ENCODE data around the gene CDK15.

Gene CDK15

DNA sequence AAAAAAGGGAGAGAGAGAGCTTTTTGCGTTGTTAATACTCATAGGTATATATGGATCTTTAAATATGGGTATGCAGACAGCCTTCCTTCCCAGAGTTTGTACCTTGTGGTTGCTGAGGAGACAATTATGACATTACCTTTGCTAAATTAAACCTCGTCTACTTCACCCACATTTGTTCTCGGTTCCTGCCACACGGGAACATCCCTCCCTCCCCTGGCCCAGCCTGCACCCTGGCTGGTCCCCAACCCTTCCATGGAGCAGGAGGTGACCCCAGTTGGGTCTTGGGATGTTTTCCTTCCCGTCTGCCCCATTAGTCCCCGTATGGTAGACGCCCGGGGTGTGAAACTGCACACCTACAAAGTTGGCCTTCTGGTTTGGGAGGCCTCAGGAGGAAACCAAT is 122.0 kb downstream of the CDK15 start:
- DNase-seq (ENCODE audit: low read depth), result no peak
- no peak overlapping the region for H3K4me3 ChIP-seq (ENCODE audit: low read depth, low read length)

DNA sequence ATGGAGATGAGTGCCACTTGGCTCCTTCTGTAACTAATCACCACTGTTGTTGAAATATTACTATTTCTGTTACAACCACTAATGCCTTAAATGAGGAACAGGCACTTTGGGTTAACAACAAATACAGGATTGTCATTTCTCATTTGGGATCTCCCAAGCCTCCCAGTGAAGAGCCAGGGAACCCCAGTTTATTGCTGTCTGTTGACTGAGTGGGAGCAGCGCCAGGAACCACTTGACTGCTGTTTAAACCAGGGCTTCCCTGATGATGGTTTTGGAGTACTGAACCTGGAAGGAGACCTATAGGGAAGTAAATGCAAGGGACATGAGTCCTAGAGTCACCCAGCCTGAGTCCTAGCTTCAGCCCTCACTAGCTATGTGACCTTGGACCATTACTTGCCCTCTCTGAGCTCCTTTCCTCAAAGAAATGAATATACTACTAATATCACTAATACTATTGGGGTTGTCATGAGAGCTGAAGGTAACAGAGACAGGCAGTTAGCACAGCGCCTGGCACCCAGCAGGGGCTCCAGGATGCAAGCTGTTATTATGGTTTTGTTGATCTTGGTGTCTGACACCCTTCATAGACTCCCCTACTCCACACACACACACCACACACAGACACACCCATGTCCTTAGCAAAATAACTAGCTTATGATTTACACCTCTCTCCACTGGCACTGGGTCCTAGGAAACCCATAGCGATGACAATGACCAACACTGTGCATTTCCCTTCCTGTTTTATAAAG is 123.1 kb downstream of the CDK15 start:
- no peak overlapping the region for H3K4me3 ChIP-seq (ENCODE audit: low read depth, low read length)

DNA sequence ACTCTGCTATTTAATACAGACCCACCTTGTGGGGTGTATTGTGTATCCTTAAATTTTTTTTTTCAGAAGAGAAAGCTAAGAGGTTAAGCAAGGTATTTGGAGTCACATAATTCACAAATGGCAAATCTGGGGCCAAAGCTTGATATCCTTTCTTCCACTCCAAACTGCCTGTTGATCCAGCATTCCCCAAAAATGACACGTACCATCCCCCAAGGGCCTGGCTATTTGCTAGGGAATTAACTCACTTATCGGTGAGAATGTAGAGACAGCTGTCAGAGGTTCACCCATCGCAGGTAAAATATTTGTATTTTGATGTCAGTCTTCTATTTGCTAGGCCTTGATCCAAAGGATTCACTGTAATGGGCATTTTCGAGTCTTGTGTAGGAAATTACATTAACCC is 123.7 kb downstream of the CDK15 start:
- H3K4me3 ChIP-seq (ENCODE audit: low read depth, low read length), result no peak overlapping the region
- no peak for DNase-seq (ENCODE audit: low read depth)

More for the DNA sequence above, 123.1 kb downstream of the CDK15 start:
- no peak for DNase-seq (ENCODE audit: low read depth)

DNA sequence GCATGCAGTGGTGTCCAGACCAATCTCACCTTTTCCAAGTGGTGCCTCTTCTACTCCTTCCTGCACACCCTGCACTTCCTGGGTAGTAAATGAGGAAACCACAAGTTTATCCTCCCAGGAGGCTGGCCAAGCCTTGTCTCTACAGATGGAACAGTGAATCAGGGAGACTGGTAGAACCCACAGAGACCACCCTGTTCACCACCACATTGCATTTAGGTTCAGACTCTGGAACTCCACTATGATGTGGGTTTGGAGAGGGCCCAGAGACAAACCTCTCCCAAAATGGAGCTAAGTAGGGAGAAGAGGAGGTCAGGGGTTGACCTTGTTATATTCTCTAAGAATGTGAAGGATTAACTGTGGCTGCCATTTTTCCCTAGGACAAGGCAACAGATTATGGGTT is 124.5 kb downstream of the CDK15 start:
- no peak overlapping the region for H3K4me3 ChIP-seq (ENCODE audit: low read depth, low read length)
- DNase-seq (ENCODE audit: low read depth), result no peak

DNA sequence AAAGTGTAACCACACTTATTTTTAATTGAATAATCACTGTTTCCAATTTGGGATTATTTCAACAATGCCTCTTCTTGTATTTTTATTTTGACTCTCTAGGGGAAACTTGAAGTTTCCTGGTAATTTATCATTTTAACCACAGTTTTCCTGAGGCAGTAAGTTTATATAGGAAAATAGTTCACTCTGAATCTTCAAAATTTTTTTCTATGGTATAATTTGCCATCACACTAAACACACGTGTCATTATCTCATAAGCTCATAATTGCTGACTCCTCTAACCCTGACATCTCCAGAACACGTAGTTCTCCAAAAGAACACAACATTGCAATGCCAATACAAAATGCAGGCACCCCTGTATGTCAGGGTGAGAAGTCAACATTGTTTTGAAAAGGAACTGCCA is 125.1 kb downstream of the CDK15 start:
- no peak overlapping the region for H3K4me3 ChIP-seq (ENCODE audit: low read depth, low read length)
- no peak for DNase-seq (ENCODE audit: low read depth)

DNA sequence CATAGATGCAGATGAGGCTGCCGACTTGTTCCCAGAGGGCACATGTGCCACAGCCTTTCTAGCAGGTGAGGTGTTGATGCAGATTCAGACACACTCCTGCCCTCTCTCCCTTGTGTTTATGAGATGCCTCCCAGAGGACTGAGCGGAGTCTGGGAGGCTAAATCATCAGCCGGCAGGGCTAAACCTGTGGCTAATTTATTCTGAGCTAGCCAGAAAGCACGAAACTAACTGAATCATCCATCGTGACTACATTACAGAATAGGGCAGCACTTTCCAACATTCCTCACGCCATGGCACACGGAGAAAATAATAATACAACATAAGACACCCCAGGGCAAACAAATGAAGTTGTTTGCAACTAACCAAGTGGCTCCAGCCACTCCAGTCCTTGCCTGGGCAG is 125.6 kb downstream of the CDK15 start:
- no peak overlapping the region for H3K4me3 ChIP-seq (ENCODE audit: low read depth, low read length)
- no peak for DNase-seq (ENCODE audit: low read depth)

DNA sequence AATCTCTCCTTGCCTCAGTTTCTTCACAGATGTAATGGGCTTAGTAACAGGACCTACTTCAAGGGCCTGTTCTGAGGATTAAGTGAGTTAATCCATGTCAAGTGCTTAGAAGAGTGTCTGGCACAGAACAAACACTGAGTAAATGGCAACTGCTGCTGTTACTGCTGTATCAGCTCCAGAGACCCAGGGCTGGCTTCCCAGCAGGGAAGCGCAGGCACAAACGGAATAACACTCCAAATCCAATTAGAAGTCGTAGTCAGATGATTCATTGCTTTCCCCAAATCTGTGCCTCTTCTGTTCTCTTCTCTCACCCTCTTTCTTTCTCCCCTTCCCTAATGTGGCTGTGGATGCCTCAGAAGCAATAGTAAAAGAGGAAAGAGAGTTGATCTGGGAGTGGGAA is 126.2 kb downstream of the CDK15 start:
- DNase-seq (ENCODE audit: low read depth), result no peak
- no peak overlapping the region for H3K4me3 ChIP-seq (ENCODE audit: low read depth, low read length)

DNA sequence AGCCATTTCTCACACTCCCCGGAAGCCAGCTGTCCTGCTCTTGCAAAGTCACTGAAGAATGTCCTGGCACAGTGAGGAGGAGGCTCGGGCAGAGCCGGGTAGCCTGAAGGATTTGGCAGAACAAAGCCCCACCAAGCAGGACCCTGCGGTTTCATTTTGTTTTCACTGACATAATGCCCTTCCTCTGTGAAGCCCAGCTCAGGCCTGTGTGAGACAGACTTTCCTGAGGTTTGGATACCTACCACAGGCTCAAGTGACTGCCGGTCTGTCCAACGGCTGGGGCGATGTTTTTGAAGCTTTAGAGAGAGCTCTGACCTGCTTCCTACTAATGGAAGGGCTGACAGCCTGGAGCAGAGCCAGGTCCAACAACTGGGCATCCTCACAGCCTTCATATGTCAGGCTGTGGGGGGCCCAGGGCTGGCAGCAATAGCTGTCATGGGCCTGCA is 127.5 kb downstream of the CDK15 start:
- no peak for DNase-seq (ENCODE audit: low read depth)

DNA sequence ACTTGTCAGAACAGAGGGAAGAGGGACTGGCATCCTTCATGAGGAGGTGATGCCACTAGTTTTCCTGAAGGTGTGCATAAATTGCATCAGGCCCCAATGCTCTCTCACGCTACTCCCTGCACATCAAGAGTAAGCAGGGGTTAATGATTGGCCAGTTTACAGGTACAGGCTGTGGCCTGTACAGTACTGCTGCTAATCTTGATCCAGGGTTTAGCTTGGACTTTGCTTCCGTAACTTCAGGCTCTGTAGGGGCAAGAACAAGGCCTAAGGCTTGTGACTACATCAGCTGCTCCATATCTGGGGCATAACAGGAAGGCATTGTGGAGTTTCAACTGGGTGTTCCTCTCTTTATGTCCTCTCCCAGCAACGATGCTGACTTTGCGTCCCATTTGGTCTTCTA is 130.5 kb downstream of the CDK15 start:
- no peak overlapping the region for H3K4me3 ChIP-seq (ENCODE audit: low read depth, low read length)
- DNase-seq (ENCODE audit: low read depth), result no peak

More for the DNA sequence above, 127.5 kb downstream of the CDK15 start:
- H3K4me3 ChIP-seq (ENCODE audit: low read depth, low read length), result no peak overlapping the region

DNA sequence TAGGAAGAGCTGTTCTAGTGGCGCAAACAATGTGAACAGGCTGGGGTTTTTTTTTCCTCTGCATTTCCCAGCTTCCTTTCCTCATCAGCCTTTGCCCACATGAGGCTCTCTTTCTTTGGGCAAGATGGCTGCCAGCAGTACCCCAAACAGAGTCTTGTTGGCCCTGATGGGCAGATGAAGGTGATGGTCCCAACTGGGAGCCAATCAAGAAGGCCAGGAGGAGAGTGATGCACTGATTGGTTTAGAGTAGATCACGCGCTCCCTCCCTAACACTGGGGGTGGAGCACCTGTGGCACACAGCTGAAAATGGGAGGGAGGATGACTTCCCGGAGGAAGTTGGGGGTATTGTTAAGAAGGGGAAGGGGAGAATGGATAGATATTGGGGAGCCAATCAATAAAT is 131.0 kb downstream of the CDK15 start:
- no peak overlapping the region for H3K4me3 ChIP-seq (ENCODE audit: low read depth, low read length)
- DNase-seq (ENCODE audit: low read depth), result no peak

DNA sequence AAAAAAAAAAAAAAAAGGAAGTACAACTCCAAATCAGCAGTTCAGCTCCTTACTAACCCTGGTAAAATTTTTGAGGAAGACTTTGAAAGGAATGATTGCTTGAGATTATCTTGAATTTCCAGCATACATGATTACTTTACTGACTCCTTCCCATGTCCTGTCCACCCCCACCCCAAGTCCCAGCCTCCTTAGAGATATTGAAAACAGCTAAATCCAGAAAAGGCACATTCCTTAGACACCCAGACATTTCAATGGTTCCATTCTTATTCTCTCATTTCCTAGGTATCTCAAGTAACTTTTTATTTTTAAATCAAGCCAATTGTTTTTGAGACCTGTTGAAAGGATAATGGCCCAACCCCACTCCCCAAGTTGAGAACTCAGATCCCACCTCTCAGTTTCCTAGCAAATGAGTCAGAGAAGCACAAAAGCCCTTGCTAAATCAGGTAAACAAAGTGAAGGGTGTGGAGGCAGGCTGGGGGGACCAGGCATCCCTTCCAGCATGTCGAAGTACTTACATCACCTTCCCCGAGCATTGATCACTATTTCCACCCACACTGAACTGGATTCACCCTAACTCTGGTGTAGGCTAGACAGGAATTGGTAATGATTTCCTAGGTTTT is 131.9 kb downstream of the CDK15 start:
- no peak for DNase-seq (ENCODE audit: low read depth)
- no peak overlapping the region for H3K4me3 ChIP-seq (ENCODE audit: low read depth, low read length)

DNA sequence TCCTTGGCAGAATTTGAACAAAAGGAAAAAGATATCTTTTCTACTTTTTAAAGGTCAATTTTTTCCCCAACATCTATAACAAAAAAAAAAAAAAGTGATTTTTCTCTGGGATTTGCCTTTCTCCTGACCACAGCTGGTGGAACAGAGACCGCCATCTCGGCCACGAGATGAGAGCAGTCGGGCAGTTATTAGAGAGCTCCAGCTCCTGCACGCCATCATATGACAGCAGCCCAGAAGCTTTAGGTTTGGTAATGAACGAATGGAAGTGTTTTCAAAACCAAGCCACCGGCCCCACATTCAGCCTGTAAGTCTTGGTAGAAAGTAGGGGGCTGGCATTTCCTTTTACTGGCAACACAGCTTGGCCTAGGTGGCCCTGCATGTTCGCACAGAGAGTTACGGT is 132.4 kb downstream of the CDK15 start:
- no peak for DNase-seq (ENCODE audit: low read depth)
- H3K4me3 ChIP-seq (ENCODE audit: low read depth, low read length), result no peak overlapping the region

DNA sequence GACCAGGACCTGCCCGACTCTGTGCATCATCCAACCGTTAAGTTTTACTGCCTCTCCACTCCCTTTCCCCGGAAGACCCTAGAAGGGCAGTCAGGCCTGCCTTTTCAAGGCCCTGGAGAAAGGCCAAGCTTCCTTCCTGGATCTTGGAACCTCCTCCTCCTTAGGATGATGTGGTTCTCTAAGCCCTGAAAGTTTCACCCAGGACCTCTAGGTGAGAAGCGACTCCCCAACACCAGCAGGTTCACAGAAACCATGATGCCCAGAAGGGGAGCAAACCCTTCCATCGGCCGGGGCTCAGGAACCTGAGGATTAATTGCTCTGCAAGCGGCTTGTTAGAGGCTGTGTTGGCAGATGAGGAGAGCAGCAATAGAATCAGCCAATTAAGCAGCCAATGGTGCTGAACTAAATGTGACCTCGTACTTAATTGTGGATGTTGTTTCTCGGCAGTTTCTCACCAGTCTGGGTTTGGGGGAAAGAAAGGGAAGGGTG is 133.2 kb downstream of the CDK15 start:
- DNase-seq (ENCODE audit: low read depth), result no peak
- H3K4me3 ChIP-seq (ENCODE audit: low read depth, low read length), result no peak overlapping the region

DNA sequence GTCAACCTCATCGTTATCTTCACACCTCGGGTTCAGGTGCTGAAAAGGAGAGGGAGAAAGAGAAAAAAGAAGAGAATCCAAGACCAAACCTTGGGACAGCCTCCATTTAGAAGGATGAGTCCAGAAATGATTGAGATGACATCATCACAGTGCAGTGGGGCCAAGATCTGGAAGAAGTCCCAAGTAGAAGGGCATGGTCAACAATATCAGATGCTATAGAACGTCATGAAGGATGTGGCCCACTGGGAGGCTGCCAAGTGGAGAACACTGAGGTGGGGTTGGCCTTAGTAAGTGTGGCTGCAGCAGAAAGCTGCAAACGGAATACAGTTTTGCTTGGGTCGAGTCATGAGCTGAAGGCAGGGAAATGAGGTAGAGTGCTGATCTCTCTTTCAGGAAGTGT is 136.2 kb downstream of the CDK15 start:
- H3K4me3 ChIP-seq (ENCODE audit: low read depth, low read length), result no peak overlapping the region
- no peak for DNase-seq (ENCODE audit: low read depth)
